H1 (cell line): ENCODE results near the gene ELF4. TPM values are rescaled to one million over a fixed set of nuclear protein-coding genes. Genes with fewer than 3 reads are reported as not detected.

Source experiments
- CTCF ChIA-PET: fragments of 300-600 bp; sonication (Branson Sonifier 250); formaldehyde crosslinking; loops from one replicate; lab custom pipeline; 2021; ENCODE audit not compliant: partially characterized antibody; lab: Charles Lee
- POLR2A ChIA-PET: fragments of 300-600 bp; sonication (Branson Sonifier 250); formaldehyde crosslinking; loops from one replicate; lab custom pipeline; 2021; ENCODE audit warnings: inconsistent platforms; ENCODE audit not compliant: partially characterized antibody; lab: Charles Lee
- DNase-seq, 2 experiments: peaks; one replicate each; pipeline versions ENCODE4 v3.0.0 to v3.0.0-alpha.2; 2010 to 2022; ENCODE audit warnings: low spot score in 2 of 2, low read depth in 1 of 2, mixed read lengths in 1 of 2
- FAIRE-seq: peaks from 2 replicates; lab custom pipeline; 2011; peaks lifted over from hg19 to GRCh38; lab: Jason Lieb, UNC
- H2AFZ ChIP-seq: 2 replicates; pipeline ENCODE4 v1.8.1; 2012; ENCODE audit warnings: low read length, inconsistent platforms
- H2AK5ac ChIP-seq: 2 replicates; pipeline ENCODE4 v1.6.1; 2013; ENCODE audit warnings: low read depth, low read length
- H2BK120ac ChIP-seq: replicated peaks from 2 replicates; pipeline ENCODE3; 2013; ENCODE audit warnings: low read depth, low read length, inconsistent platforms
- H2BK12ac ChIP-seq: 2 replicates; pipeline ENCODE4 v1.6.1; 2013; ENCODE audit warnings: low read depth, low read length
- H2BK15ac ChIP-seq: 2 replicates; pipeline ENCODE4 v1.6.1; 2013; ENCODE audit warnings: low read length
- H2BK20ac ChIP-seq: 2 replicates; pipeline ENCODE4 v1.6.1; 2013; ENCODE audit warnings: low read length
- H2BK5ac ChIP-seq: 2 replicates; pipeline ENCODE4 v1.6.1; 2013; ENCODE audit warnings: low read depth, low read length
- H3K14ac ChIP-seq: 2 replicates; pipeline ENCODE4 v1.6.1; 2013; ENCODE audit warnings: inconsistent platforms; ENCODE audit not compliant: insufficient read length
- H3K18ac ChIP-seq: 2 replicates; pipeline ENCODE4 v1.6.1; 2013; ENCODE audit warnings: low read length; ENCODE audit errors: extremely low read depth
- H3K23ac ChIP-seq: 2 replicates; pipeline ENCODE4 v1.6.1; 2013; ENCODE audit warnings: inconsistent platforms; ENCODE audit not compliant: insufficient read length
- H3K23me2 ChIP-seq: 2 replicates; pipeline ENCODE4 v1.6.1; 2013; ENCODE audit warnings: low read depth, low read length
- H3K27ac ChIP-seq: 2 replicates; pipeline ENCODE4 v1.6.1; 2011; ENCODE audit warnings: low read depth, low read length, inconsistent platforms
- H3K27me3 ChIP-seq, 4 experiments: replicated peaks in 1 of 4; 1 replicate in 1 of 4; 2 replicates in 3 of 4; pipeline versions ENCODE4 v1.6.1 to v1.8.1; 2011 to 2013; ENCODE audit warnings: low read length in 3 of 4, mild to moderate bottlenecking in 3 of 4, inconsistent platforms in 2 of 4, mixed read lengths in 2 of 4, moderate library complexity in 1 of 4; ENCODE audit not compliant: control insufficient read depth in 3 of 4, insufficient read depth in 3 of 4; ENCODE audit errors: extremely low read depth in 1 of 4
- H3K36me3 ChIP-seq, 4 experiments: 2 replicates each; pipeline versions ENCODE4 v1.6.1 to v1.8.1; 2011 to 2013; ENCODE audit warnings: mild to moderate bottlenecking in 4 of 4, low read length in 3 of 4, moderate library complexity in 2 of 4, control low read depth in 1 of 4, inconsistent platforms in 1 of 4; ENCODE audit not compliant: insufficient read depth in 4 of 4, control insufficient read depth in 2 of 4
- H3K4ac ChIP-seq: replicated peaks from 2 replicates; pipeline ENCODE3; 2013; ENCODE audit warnings: low read length, low read depth, mixed read lengths, inconsistent platforms; ENCODE audit not compliant: insufficient read length
- H3K4me1 ChIP-seq, 4 experiments: replicated peaks in 1 of 4; 1 replicate in 1 of 4; 2 replicates in 3 of 4; pipeline versions ENCODE4 v1.6.1 to v1.8.1; 2011 to 2013; ENCODE audit warnings: low read length in 3 of 4, inconsistent platforms in 2 of 4, mixed read lengths in 1 of 4; ENCODE audit not compliant: insufficient read depth in 4 of 4, control insufficient read depth in 3 of 4
- H3K4me2 ChIP-seq, 2 experiments: 2 replicates each; pipeline versions ENCODE4 v1.6.1 to v1.8.1; 2011 to 2013; ENCODE audit warnings: low read depth in 2 of 2, low read length in 2 of 2, control low read depth in 1 of 2, inconsistent platforms in 1 of 2, mild to moderate bottlenecking in 1 of 2; ENCODE audit not compliant: insufficient read depth in 1 of 2
- H3K4me3 ChIP-seq, 4 experiments: fragments of 200-600, 300-600 bp in 1 of 4; sonication (generic), shearing (Covaris generic), sonication (Bioruptor Twin) in 1 of 4; 2 replicates each; pipeline versions ENCODE4 v1.5.1 to v1.8.1; 2011 to 2016; ENCODE audit warnings: low read length in 4 of 4, low read depth in 3 of 4, control low read depth in 2 of 4, inconsistent platforms in 2 of 4, mild to moderate bottlenecking in 2 of 4, mixed read lengths in 1 of 4, moderate library complexity in 1 of 4; ENCODE audit not compliant: insufficient read depth in 2 of 4; ENCODE audit errors: extremely low read depth in 1 of 4
- H3K56ac ChIP-seq: replicated peaks from 2 replicates; pipeline ENCODE3; 2013; ENCODE audit warnings: low read depth, mild to moderate bottlenecking, mixed read lengths, low read length, inconsistent platforms; ENCODE audit not compliant: insufficient read length
- H3K79me1 ChIP-seq: 2 replicates; pipeline ENCODE4 v1.6.1; 2013; ENCODE audit warnings: low read depth, low read length, control low read depth
- H3K79me2 ChIP-seq, 2 experiments: 2 replicates each; pipeline versions ENCODE4 v1.6.1 to v1.8.1; 2012 to 2013; ENCODE audit warnings: low read length in 2 of 2, mild to moderate bottlenecking in 2 of 2, inconsistent platforms in 1 of 2; ENCODE audit not compliant: insufficient read depth in 2 of 2, control insufficient read depth in 1 of 2
- H3K9ac ChIP-seq, 4 experiments: replicated peaks in 1 of 4; 1 replicate in 1 of 4; 2 replicates in 3 of 4; pipeline versions ENCODE4 v1.6.1 to v1.8.1; 2011 to 2013; ENCODE audit warnings: low read depth in 3 of 4, low read length in 3 of 4, control low read depth in 2 of 4, mild to moderate bottlenecking in 2 of 4, moderate library complexity in 2 of 4, inconsistent platforms in 1 of 4; ENCODE audit errors: extremely low read depth in 1 of 4
- H3K9me3 ChIP-seq, 2 experiments: 2 replicates each; pipeline versions ENCODE4 v1.6.1 to v1.8.1; 2012 to 2013; ENCODE audit warnings: mild to moderate bottlenecking in 2 of 2, moderate library complexity in 2 of 2, control low read depth in 1 of 2, inconsistent platforms in 1 of 2, low read depth in 1 of 2, low read length in 1 of 2, mixed read lengths in 1 of 2; ENCODE audit not compliant: insufficient read depth in 2 of 2
- H4K20me1 ChIP-seq, 2 experiments: replicated peaks in 1 of 2; 2 replicates each; pipeline versions ENCODE3 to v1.8.1; 2011 to 2013; ENCODE audit warnings: inconsistent platforms in 2 of 2, low read length in 2 of 2, mild to moderate bottlenecking in 1 of 2; ENCODE audit not compliant: insufficient read depth in 2 of 2, control insufficient read depth in 1 of 2
- H4K5ac ChIP-seq: 2 replicates; pipeline ENCODE4 v1.6.1; 2013; ENCODE audit warnings: low read length, low read depth, mixed read lengths, inconsistent platforms; ENCODE audit not compliant: insufficient read length
- H4K8ac ChIP-seq: 2 replicates; pipeline ENCODE4 v1.8.0; 2013; ENCODE audit warnings: mild to moderate bottlenecking, moderate library complexity, low read length, inconsistent platforms; ENCODE audit not compliant: insufficient read depth; ENCODE audit errors: extremely low read depth
- H4K91ac ChIP-seq: replicated peaks from 2 replicates; pipeline ENCODE3; 2013; ENCODE audit warnings: low read length, mixed read lengths, inconsistent platforms; ENCODE audit not compliant: insufficient read length
- WGBS, 2 experiments: shearing (Covaris generic) in 1 of 2; methylation state at CpG; one replicate each; pipeline versions ENCODE4 v1.1.6 to v1.1.7; 2013 to 2015; ENCODE audit warnings: low lambda C conversion rate in 2 of 2, mixed read lengths in 2 of 2, inconsistent platforms in 1 of 2, low coverage in 1 of 2, missing lambda C conversion rate in 1 of 2; ENCODE audit not compliant: insufficient replicate concordance in 2 of 2, insufficient coverage in 1 of 2, insufficient read length in 1 of 2; ENCODE audit errors: extremely low coverage in 1 of 2, missing lambda C conversion rate in 1 of 2; 5-methylcytosine and 5-hydroxymethylcytosine counted together
- polyA plus RNA-seq, 7 experiments: library from polyadenylated mRNA; depleted of rRNA in 3 of 7; stranded (reverse) in 5 of 7; unstranded in 2 of 7; fragments of >200 nt in 5 of 7; fragments of 200-250 nt in 2 of 7; gene quantifications; 1 replicate in 5 of 7; 2 replicates in 1 of 7; 4 replicates in 1 of 7; pipeline versions ENCODE4 v1.2.1 to v1.2.3, GENCODE V29; 2011 to 2013; ENCODE audit warnings: missing spikeins in 2 of 7, mixed read lengths in 2 of 7
- total RNA-seq: library from RNA; stranded (reverse); fragmentation: NEBNext Ultra II Directional; extraction: Animal tissue kit (Norgen Biotek cat#: 25700); gene quantifications from 2 replicates; pipeline ENCODE4 v1.2.1, GENCODE V29; 2021

ELF4 gene
- total and polyA plus RNA-seq, 2 of the 8 experiments (the other 6 are each of a cell fraction or from before 2014, with no cell fraction given) = 1.8 to 2.0 TPM

DNA sequence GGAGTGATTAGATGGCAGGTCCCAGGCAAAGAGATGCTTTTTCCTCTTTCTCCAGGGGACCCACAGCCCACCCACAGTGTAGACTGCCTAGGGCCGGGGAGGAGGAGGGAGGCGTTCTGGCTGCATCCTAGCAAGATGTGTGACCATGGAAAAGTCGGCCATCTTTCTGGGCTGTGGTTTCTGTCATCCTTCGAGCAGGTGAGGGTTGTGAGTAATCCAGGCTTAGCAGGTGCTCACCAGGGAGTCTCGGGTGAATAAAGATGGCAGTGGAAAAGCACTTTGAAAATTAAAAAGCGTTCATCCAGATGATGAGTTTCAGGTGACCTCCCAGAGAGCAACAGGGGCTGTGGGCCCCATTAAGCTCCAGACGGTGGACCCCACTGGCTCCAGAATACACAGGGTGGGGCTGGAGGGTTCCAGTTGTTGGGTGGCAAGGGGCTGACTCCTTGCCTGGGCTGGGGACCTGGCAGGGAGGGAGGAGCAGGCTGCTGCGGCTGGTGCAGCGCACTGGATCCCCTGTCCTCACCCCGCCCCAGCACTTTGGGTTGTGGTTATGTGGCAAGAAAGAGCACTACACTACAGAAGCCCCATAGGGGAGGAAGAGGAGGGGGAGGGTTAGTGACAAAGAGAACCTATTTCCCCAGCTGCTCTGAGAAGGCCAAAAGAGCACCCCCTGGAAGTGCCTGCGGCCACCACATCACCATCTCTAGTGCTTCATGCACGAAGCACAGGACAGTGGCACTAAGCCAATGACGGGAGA lies 23.7 kb downstream of the ELF4 start:
- Histone ChIP-seq H2BK12ac (no peak overlapping the region), H3K4me1 (peaks cover 0 to 19% (median 6%) of the 10 kb centered on the region in 4 experiments; a peak in 5 of 7 replicates), H3K23ac (no peak overlapping the region), H3K23me2 (no peaks in the 10 kb centered on the region), H4K20me1 (no peaks in the 10 kb centered on the region), H3K4me3 (no peak overlapping the region), H3K18ac (no peak overlapping the region), H3K27ac (no peak overlapping the region), H3K79me1 (no peaks in the 10 kb centered on the region), H3K9me3 (no peaks in the 10 kb centered on the region), H4K8ac (no peak overlapping the region; the same call in 1 of the 2 replicates), H3K79me2 (no peaks in the 10 kb centered on the region), H2AFZ (no peak overlapping the region), H2BK5ac (no peak overlapping the region), H4K5ac (no peak overlapping the region), H3K9ac (no peak overlapping the region), H2AK5ac (no peak overlapping the region), H3K56ac (no peak overlapping the region), H2BK20ac (no peak overlapping the region), H2BK120ac (no peak overlapping the region), H3K27me3 (no peaks in the 10 kb centered on the region), H2BK15ac (no peak overlapping the region), H3K36me3 (no peaks in the 10 kb centered on the region), H3K4ac (no peak overlapping the region), H4K91ac (no peak overlapping the region), H3K4me2 (no peak overlapping the region), H3K14ac (no peak overlapping the region)
- DNase-seq (no peak), FAIRE-seq (no peak)
- CTCF ChIA-PET = interaction anchor here (0.7 to 2.1 kb wide), 4 partner anchors 15 to 33 kb away, joined by 3 to 5 read pairs (median 4); no protein-coding TSS in a partner anchor
- WGBS, 2 experiments = 87% methylated on average over 10 of the region's 13 CpGs; no CpG with 5 or more reads in 1 of the 2 experiments
- POLR2A ChIA-PET = no interaction called here
